Measurements from ENCODE around the gene HACD3. TPM values are rescaled to one million over a fixed set of nuclear protein-coding genes. Genes with fewer than 3 reads are reported as not detected.
"Not testable (repeated sequence)": the region's sequence is repeated elsewhere in the genome, so short reads cannot be mapped to it uniquely, and the experiment has no call there.

The HACD3 gene
- total RNA-seq, 1 experiment from 2014 or later: 186 TPM

GRCh38 chr15:65603134-65603533 lies 72.9 kb downstream of the HACD3 start:
- no peaks in the 10 kb centered on the region for H3K9me3 ChIP-seq (replicated peaks)
- H3K36me3 ChIP-seq: peaks cover 21% of the 10 kb centered on the region
- H3K4me3 ChIP-seq: no peak overlapping the region
- no peaks in the 10 kb centered on the region for H3K4me1 ChIP-seq
- no peak overlapping the region for H3K27ac ChIP-seq
- H3K27me3 ChIP-seq: no peaks in the 10 kb centered on the region
- no peak for DNase-seq

GRCh38 chr15:65603559-65603958 lies 73.3 kb downstream of the HACD3 start:
- DNase-seq: no peak
- no peak overlapping the region for H3K4me3 ChIP-seq
- H3K36me3 ChIP-seq: peaks cover 17% of the 10 kb centered on the region
- H3K4me1 ChIP-seq: no peaks in the 10 kb centered on the region
- no peaks in the 10 kb centered on the region for H3K9me3 ChIP-seq (replicated peaks)
- no peak overlapping the region for H3K27ac ChIP-seq
- H3K27me3 ChIP-seq: no peaks in the 10 kb centered on the region

DNA sequence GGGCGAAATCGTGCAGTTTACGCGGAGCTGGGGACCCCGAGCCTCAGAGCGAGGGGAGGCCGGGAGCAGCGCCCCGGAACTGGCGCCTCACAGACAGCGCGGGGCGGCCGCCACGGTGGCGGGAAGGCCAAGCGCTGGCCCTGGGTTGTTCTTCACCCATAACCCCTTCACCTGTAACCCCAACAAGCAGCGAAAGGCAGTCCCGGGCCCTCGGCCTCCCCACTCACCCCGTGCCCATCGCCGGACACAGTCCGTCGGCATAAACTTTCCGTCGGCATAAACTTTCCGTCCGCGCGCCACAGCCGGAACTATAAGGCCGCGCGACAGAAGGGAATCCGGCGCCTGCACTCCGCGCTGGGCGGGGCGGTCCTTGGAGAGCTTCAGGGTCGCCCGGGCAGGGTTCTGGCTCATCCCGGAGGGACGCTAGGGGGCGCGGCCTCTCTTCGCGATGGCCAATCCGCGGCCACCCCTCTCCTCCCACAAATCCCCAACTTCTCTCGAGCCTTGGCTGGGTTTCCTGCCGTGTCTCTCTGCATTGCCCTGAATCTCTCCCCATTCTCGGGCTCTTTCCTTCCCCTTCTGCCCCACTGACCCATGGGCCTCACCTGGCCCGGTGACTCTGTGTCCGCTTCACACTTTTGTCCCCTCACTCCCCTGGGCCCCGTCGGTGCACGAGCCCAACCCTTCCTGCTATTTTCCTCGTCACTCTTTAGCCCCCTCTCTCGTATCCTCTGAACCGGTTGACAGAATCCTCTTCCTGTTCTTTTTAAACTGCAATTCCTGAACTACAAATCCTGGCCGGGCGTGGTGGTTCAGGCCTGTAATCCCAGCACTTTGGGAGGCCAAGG lies 80.8 kb downstream of the HACD3 start, which contains the start of gene INTS14:
Gene INTS14, minus strand, starts transcription at position 261 of the 848 bp plus-strand sequence. CDS start 3,751 bp downstream, outside the sequence.
- peak within 1 kb of the TSS; percentile 77 for H3K27ac ChIP-seq
- H3K4me3 ChIP-seq: peak within 1 kb of the TSS; percentile 92
- peaks cover 5% of the 10 kb centered on the region; the same call in 1 of the 2 replicates for H3K4me1 ChIP-seq
- no peaks in the 10 kb centered on the region for H3K27me3 ChIP-seq
- DNase-seq: peak; percentile 97 to 98
- H3K9me3 ChIP-seq (replicated peaks): no peaks in the 10 kb centered on the region
- no peaks in the 10 kb centered on the region for H3K36me3 ChIP-seq

DNA sequence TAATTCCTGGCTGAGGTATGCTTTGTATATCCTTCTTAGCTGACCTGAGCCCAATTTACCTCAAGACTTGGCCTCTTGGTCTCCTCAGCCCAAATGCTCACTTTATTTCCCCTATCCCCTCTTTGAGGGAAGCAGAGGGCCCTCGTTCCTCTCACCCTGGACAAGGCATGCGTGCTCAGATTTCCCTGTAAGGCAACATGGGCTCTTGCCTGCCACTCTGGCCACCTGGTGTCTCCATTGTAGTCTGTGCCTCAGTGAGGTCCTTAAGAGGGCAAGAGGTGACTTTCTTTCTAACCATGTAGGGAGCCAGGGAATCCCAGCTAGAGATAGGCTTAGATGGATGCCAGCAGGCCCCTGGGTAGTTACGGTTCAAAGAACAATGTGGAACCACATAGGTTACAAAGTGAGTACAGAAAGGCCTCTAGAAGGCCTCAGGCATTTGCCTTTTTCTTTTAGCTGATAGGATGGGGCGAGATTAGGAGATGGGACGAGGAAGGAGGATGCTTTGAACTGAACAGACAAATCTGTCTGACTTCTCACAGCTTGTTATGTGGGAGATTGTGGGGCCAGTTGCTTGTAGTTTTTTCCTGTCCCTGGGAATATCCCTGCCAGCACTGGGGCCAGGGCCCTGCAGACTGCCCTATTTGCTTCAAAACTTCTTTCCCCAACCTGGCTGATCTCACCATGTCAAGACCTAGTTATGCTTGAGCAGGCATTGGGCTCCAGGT lies 81.8 kb downstream of the HACD3 start:
- Histone ChIP-seq H3K27me3 (no peaks in the 10 kb centered on the region), H3K27ac (peak overlapping the region; percentile 77), H3K9me3 (replicated peaks) (no peaks in the 10 kb centered on the region), H3K4me3 (peak overlapping the region; percentile 92), H3K4me1 (peaks cover 5% of the 10 kb centered on the region; the same call in 1 of the 2 replicates), H3K36me3 (no peaks in the 10 kb centered on the region)
- peak; percentile 25 to 40 for DNase-seq

GRCh38 chr15:65612616-65612946 lies 82.3 kb downstream of the HACD3 start:
- H3K27ac ChIP-seq: no peak overlapping the region
- no peaks in the 10 kb centered on the region for H3K9me3 ChIP-seq (replicated peaks)
- DNase-seq: no peak
- no peak overlapping the region for H3K4me3 ChIP-seq
- H3K36me3 ChIP-seq: no peaks in the 10 kb centered on the region
- H3K4me1 ChIP-seq: peaks cover 5% of the 10 kb centered on the region; the same call in 1 of the 2 replicates
- no peaks in the 10 kb centered on the region for H3K27me3 ChIP-seq

DNA sequence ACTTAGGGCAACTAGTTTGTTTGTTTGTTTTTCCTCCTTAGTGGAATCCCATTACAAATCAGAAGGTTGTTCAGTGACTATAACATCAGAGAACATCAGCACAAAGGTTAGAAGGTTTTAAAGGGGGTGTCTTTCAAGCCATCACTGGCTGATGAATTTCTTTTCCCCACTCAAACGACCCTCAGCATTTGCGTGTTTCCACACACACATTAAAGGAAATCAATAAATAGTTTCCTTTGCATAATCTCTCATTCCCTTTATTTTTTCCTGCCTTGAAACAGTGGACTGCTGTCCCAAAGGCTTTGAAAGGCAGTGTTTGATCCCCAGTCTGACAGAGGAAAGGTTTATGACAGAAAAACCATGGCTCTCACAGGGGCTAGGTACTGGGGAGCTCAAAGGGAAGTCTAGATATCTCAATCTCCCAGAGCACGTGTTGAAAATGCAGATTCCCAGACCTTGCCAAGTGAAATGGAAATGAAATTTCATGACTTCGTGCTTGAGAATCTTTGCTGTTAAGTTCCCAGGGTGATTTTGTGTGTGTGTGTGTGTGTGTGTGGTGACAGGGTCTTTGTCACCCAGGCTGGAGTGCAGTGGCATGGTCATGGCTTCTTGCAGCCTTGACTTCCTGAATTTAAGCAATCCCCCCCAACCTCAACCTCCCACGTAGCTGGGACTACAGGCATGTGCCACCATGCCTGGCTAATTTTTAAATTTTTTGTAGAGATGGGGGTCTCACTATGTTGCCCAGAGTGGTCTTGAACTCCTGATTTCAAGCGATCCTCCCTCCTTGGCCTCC lies 82.9 kb downstream of the HACD3 start:
- H3K9me3 ChIP-seq (replicated peaks): no peaks in the 10 kb centered on the region
- no peak overlapping the region for H3K27ac ChIP-seq
- peaks cover 5% of the 10 kb centered on the region; the same call in 1 of the 2 replicates for H3K4me1 ChIP-seq
- H3K27me3 ChIP-seq: no peaks in the 10 kb centered on the region
- H3K4me3 ChIP-seq: no peak overlapping the region
- no peak for DNase-seq
- no peaks in the 10 kb centered on the region for H3K36me3 ChIP-seq

- not testable (repeated sequence) for H3K27ac ChIP-seq; H3K9me3 ChIP-seq (replicated peaks); DNase-seq; H3K27me3 ChIP-seq; H3K4me1 ChIP-seq; H3K36me3 ChIP-seq; H3K4me3 ChIP-seq
Observed at GRCh38 chr15:65615887-65616286, 85.6 kb downstream of the HACD3 start.

DNA sequence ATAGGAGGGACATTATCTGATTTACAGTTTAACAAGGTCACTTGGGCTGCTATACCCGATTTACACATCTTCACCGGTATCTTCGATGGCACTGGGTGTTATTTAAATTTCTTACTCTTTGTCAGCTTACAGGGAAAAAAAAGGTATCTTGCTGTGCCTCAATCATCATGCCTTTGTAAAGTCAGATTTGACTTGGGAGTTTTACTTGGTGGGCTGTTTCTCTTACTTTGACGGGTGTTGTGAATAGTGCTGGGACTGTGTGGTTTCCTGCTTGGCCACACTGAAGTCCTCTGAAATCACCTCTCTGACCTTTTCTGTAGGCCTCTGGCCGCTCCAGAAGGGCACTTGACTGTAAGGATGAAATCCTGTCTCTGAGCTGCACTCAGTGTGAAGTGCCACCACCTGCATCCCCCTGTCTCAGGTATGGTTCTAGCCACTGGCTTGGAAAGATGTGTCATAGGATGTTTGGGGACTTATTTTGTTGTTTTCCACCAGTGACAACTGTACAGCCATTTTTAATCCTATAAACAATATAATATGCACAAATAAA lies 88.4 kb downstream of the HACD3 start:
- no peak for DNase-seq
- Histone ChIP-seq H3K9me3 (replicated peaks) (no peaks in the 10 kb centered on the region), H3K4me3 (no peak overlapping the region), H3K4me1 (no peaks in the 10 kb centered on the region), H3K36me3 (no peaks in the 10 kb centered on the region), H3K27ac (no peak overlapping the region), H3K27me3 (no peaks in the 10 kb centered on the region)

DNA sequence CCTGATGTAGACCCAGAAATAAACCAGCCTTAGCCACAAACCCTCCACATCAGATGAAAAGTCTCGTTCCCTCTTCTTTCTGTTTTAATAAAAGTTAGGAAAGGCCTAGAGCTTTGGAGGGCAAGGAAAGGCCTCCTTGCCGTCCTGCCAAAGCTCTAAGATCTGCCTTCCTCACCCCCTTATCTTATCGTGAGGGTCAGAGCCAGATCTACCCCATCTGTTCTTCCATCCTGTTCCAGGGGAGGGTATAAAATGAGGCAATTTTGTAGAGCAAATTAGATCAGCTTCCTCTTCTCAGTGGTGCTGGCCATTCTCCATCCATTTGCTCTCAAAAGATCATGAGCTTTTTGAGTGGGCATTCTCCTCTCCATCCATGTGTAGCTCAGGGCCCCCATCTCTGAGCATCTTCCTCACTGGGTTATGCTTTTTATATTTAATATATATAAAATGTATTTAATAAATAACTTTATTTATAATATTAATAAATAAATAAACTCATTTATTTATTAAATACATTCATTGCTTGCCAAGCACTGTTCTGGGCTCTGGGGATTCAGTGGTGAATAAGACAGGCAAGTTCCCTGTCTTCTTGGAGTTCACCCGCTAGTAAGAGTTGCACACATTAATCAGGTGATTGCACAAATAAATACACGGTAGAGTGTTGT lies 89.5 kb downstream of the HACD3 start:
- H3K4me1 ChIP-seq: no peaks in the 10 kb centered on the region
- H3K36me3 ChIP-seq: no peaks in the 10 kb centered on the region
- H3K27me3 ChIP-seq: no peaks in the 10 kb centered on the region
- H3K27ac ChIP-seq: no peak overlapping the region
- no peaks in the 10 kb centered on the region for H3K9me3 ChIP-seq (replicated peaks)
- H3K4me3 ChIP-seq: no peak overlapping the region
- no peak for DNase-seq

DNA sequence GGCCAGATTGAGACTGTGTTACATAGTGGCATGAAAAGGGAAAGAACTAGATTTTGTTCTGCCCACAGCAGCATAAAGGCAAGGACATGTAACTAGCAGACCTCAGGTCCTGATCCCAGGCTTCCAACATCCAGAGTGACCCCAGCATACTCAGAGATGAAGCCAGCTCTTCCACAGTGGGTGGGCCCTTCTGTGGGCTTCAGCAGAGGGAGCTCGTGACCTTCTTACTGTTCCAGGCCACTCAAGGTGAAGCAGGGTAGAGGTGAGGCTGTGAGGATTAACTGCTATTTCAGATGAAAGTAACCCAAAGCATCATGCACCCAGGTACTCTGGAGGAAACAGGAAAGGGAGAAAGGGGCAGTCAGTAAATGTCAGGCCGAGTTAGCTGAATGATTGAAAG lies 90.6 kb downstream of the HACD3 start:
- Histone ChIP-seq H3K27ac (no peak overlapping the region), H3K4me1 (no peaks in the 10 kb centered on the region), H3K27me3 (no peaks in the 10 kb centered on the region), H3K9me3 (replicated peaks) (no peaks in the 10 kb centered on the region), H3K36me3 (no peaks in the 10 kb centered on the region), H3K4me3 (no peak overlapping the region)
- no peak for DNase-seq

GRCh38 chr15:65621638-65622037 lies 91.4 kb downstream of the HACD3 start, which contains the start of gene SLC24A1:
SLC24A1 (plus strand) TSS chr15:65621938; CDS start chr15:65624081, 2,143 bp downstream.
- Histone ChIP-seq H3K27me3 (no peaks in the 10 kb centered on the region), H3K27ac (no peak within 1 kb of the TSS), H3K4me1 (no peaks in the 10 kb centered on the region), H3K36me3 (no peaks in the 10 kb centered on the region), H3K9me3 (replicated peaks) (no peaks in the 10 kb centered on the region), H3K4me3 (no peak within 1 kb of the TSS)
- DNase-seq: no peak

DNA sequence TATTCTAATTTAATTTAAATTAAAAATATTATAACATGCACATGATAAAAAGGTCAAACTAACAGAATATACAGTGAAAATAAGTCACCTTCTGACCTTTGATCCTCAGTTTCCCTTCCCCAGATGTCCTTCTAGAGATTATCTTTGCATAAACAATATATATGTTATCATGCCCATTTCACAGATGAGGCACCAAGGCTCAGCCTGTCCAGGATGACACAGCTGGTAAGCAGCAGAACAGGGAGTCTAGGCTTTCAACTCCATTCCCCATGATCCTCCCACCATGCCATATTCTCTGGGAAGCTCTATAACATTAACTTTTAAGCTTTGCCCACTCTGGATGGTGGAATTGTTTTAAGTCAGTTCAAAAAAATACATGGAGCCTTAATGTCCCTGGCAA lies 92.8 kb downstream of the HACD3 start:
- no peaks in the 10 kb centered on the region for H3K9me3 ChIP-seq (replicated peaks)
- H3K27ac ChIP-seq: no peak overlapping the region
- H3K36me3 ChIP-seq: no peaks in the 10 kb centered on the region
- no peak for DNase-seq
- H3K27me3 ChIP-seq: no peaks in the 10 kb centered on the region
- no peak overlapping the region for H3K4me3 ChIP-seq
- no peaks in the 10 kb centered on the region for H3K4me1 ChIP-seq

- Histone ChIP-seq H3K27me3 (no peaks in the 10 kb centered on the region), H3K4me3 (no peak overlapping the region), H3K4me1 (no peaks in the 10 kb centered on the region), H3K27ac (no peak overlapping the region), H3K36me3 (no peaks in the 10 kb centered on the region), H3K9me3 (replicated peaks) (no peaks in the 10 kb centered on the region)
- no peak for DNase-seq
Observed at GRCh38 chr15:65626856-65627255, 96.6 kb downstream of the HACD3 start.
